RCC 7860 (cell line): ENCODE results near the gene C12orf75.
"Not testable (repeated sequence)": the region's sequence is repeated elsewhere in the genome, so short reads cannot be mapped to it uniquely, and the experiment has no call there.

ENCODE experiments used
- DNase-seq: peaks from one replicate; pipeline ENCODE4 v3.0.0-alpha.2; 2015; ENCODE audit warnings: low spot score
- FAIRE-seq: peaks from 2 replicates; lab custom pipeline; 2012; peaks lifted over from hg19 to GRCh38; lab: Jason Lieb, UNC

Gene C12orf75

GRCh38 chr12:105365231-105365630, 34.7 kb downstream of the C12orf75 start:
- DNase-seq: no peak
- no peak for FAIRE-seq

- FAIRE-seq (no peak), DNase-seq (no peak)
Measured at GRCh38 chr12:105368047-105368646, 37.7 kb downstream of the C12orf75 start.

GRCh38 chr12:105369014-105369413, 38.5 kb downstream of the C12orf75 start:
- no peak for FAIRE-seq
- DNase-seq: no peak

- no peak for FAIRE-seq
Measured at GRCh38 chr12:105374303-105374702, 43.8 kb downstream of the C12orf75 start.

GRCh38 chr12:105377077-105377476, 46.6 kb downstream of the C12orf75 start:
- no peak for DNase-seq
- FAIRE-seq: no peak

More at GRCh38 chr12:105374303-105374702, 43.8 kb downstream of the C12orf75 start:
- no peak for DNase-seq

GRCh38 chr12:105378911-105379310, 48.4 kb downstream of the C12orf75 start:
- FAIRE-seq (no peak), DNase-seq (no peak)

GRCh38 chr12:105382771-105383622, 52.5 kb downstream of the C12orf75 start:
- FAIRE-seq (peak; percentile 78), DNase-seq (peak; percentile 58)

GRCh38 chr12:105384220-105384619, 53.7 kb downstream of the C12orf75 start:
- FAIRE-seq (no peak), DNase-seq (no peak)

- no peak for DNase-seq
- no peak for FAIRE-seq
Measured at GRCh38 chr12:105384916-105385535, 54.5 kb downstream of the C12orf75 start.

GRCh38 chr12:105386431-105386830, 55.9 kb downstream of the C12orf75 start:
- FAIRE-seq (no peak), DNase-seq (no peak)

- FAIRE-seq (no peak), DNase-seq (no peak)
Measured at GRCh38 chr12:105391231-105391630, 60.7 kb downstream of the C12orf75 start.

- DNase-seq: no peak
- no peak for FAIRE-seq
Measured at GRCh38 chr12:105393587-105393986, 63.1 kb downstream of the C12orf75 start.

GRCh38 chr12:105396024-105396423, 65.5 kb downstream of the C12orf75 start:
- DNase-seq (no peak), FAIRE-seq (no peak)

- DNase-seq (no peak), FAIRE-seq (no peak)
Measured at GRCh38 chr12:105396983-105397382, 66.5 kb downstream of the C12orf75 start.

GRCh38 chr12:105398930-105399329, 68.4 kb downstream of the C12orf75 start:
- DNase-seq: no peak
- no peak for FAIRE-seq

- FAIRE-seq: no peak
Measured at GRCh38 chr12:105399428-105400081, 69.1 kb downstream of the C12orf75 start.

GRCh38 chr12:105400227-105400626, 69.7 kb downstream of the C12orf75 start:
- FAIRE-seq: no peak
- DNase-seq: no peak

More at GRCh38 chr12:105399428-105400081, 69.1 kb downstream of the C12orf75 start:
- DNase-seq: no peak

- FAIRE-seq (no peak), DNase-seq (no peak)
Measured at GRCh38 chr12:105401198-105401597, 70.7 kb downstream of the C12orf75 start.

- DNase-seq (no peak), FAIRE-seq (no peak)
Measured at GRCh38 chr12:105402366-105402765, 71.9 kb downstream of the C12orf75 start.

- no peak for DNase-seq
- FAIRE-seq: no peak
Measured at GRCh38 chr12:105403095-105403494, 72.6 kb downstream of the C12orf75 start.

- not testable (repeated sequence) for FAIRE-seq, DNase-seq
Measured at GRCh38 chr12:105404134-105404533, 73.6 kb downstream of the C12orf75 start.
